Activated CD8-positive, alpha-beta memory T cell treated with anti-CD3 and anti-CD28 coated beads, Interleukin-2, amount 50 U/mL, for 48 hours (primary cell): Measurements from ENCODE around the gene IL15.
"Not testable (repeated sequence)": the region's sequence is repeated elsewhere in the genome, so short reads cannot be mapped to it uniquely, and the experiment has no call there.

Source experiments
- DNase-seq: peaks from one replicate; pipeline ENCODE4 v3.0.0-alpha.2; 2020

IL15 gene

GRCh38 chr4:141636082-141636770 lies at the start of gene IL15:
Gene IL15 (plus strand): TSS chr4:141636583. CDS start chr4:141719465, 82,882 bp downstream.
- peak; percentile 77 for DNase-seq

- DNase-seq, result no peak
Measured at GRCh38 chr4:141587897-141588296, 48.5 kb upstream of the IL15 start.

- no peak for DNase-seq
Measured at GRCh38 chr4:141595531-141595930, 40.9 kb upstream of the IL15 start.

- no peak for DNase-seq
Measured at GRCh38 chr4:141599853-141600252, 36.5 kb upstream of the IL15 start.

GRCh38 chr4:141604683-141605082 lies 31.7 kb upstream of the IL15 start:
- DNase-seq, result not testable (repeated sequence)

- DNase-seq, result no peak
Measured at GRCh38 chr4:141605425-141605856, 30.9 kb upstream of the IL15 start.

GRCh38 chr4:141609243-141609642 lies 27.1 kb upstream of the IL15 start:
- DNase-seq, result no peak

GRCh38 chr4:141610365-141610764 lies 26.0 kb upstream of the IL15 start:
- DNase-seq, result no peak

- no peak for DNase-seq
Measured at GRCh38 chr4:141614878-141615586, 21.4 kb upstream of the IL15 start.

- not testable (repeated sequence) for DNase-seq
Measured at GRCh38 chr4:141615587-141615918, 20.8 kb upstream of the IL15 start.

- DNase-seq, result no peak
Measured at GRCh38 chr4:141620715-141621114, 15.7 kb upstream of the IL15 start.

- DNase-seq, result no peak
Measured at GRCh38 chr4:141625023-141625422, 11.4 kb upstream of the IL15 start.

- no peak for DNase-seq
Measured at GRCh38 chr4:141630854-141631253, 5.5 kb upstream of the IL15 start.

- no peak for DNase-seq
Measured at GRCh38 chr4:141635736-141636081, 674 bp upstream of the IL15 start.

GRCh38 chr4:141636771-141637460 lies 533 bp downstream of the IL15 start:
- DNase-seq, result peak; percentile 60

- no peak for DNase-seq
Measured at GRCh38 chr4:141637565-141637964, 1.2 kb downstream of the IL15 start.

GRCh38 chr4:141638230-141638629 lies 1.8 kb downstream of the IL15 start:
- no peak for DNase-seq

- DNase-seq, result no peak
Measured at GRCh38 chr4:141640696-141641095, 4.3 kb downstream of the IL15 start.

GRCh38 chr4:141642063-141642462 lies 5.7 kb downstream of the IL15 start:
- no peak for DNase-seq

- no peak for DNase-seq
Measured at GRCh38 chr4:141642711-141643110, 6.3 kb downstream of the IL15 start.

GRCh38 chr4:141643557-141643956 lies 7.2 kb downstream of the IL15 start:
- DNase-seq, result no peak

GRCh38 chr4:141645611-141646340 lies 9.4 kb downstream of the IL15 start:
- DNase-seq, result no peak

- no peak for DNase-seq
Measured at GRCh38 chr4:141646969-141647368, 10.6 kb downstream of the IL15 start.
